ENCODE data around the gene NLRP1. TPM values are rescaled to one million over a fixed set of nuclear protein-coding genes. Genes with fewer than 3 reads are reported as not detected.

The NLRP1 gene
- total and polyA plus RNA-seq, 2 donors (not counting 3 experiments of a cell fraction or from before 2014, with no cell fraction given), result 43.8 to 53.9 TPM

DNA sequence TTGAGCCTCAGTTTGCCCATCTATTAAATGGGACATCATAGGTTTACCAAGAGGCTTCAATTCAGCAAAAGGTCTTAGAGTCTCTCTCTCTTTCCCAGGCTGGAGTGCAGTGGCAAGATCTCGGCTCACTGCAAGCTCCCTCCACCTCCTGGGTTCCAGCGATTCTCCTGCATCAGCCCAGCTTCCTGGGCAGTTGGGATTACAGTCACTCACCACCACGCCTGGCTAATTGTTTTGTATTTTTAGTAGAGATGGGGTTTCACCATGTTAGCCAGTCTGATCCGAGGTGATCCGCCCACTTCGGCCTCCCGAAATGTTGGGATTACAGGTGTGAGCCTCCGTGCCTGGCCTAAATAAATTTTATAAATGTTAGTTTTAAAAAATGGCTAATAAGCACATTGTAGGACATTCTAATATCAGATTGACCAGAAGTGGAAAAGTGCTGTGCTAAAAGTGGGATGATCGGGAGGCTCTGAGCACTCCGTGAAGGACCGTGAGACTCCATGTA lies 1.0 kb upstream of the NLRP1 start:
- Histone ChIP-seq H3K27me3 (ENCODE audit: control insufficient read depth in 2 of 2, insufficient read depth in 2 of 2, low read length in 2 of 2) (no peaks in the 10 kb centered on the region), H3K9me1 (replicated peaks; ENCODE audit: control insufficient read depth, extremely low read depth, insufficient read depth, low read length) (no peaks in the 10 kb centered on the region), H3K36me3 (ENCODE audit: control insufficient read depth in 2 of 2, extremely low read depth in 1 of 2, insufficient read depth in 2 of 2, low read length in 2 of 2) (peaks cover 0 to 8% of the 10 kb centered on the region in 2 experiments), H3K9me3 (replicated peaks; ENCODE audit: control insufficient read depth, insufficient read depth, low read length) (no peaks in the 10 kb centered on the region), H3K9ac (replicated peaks; ENCODE audit: extremely low read depth, insufficient read depth, low read length) (no peak overlapping the region), H3K27ac (ENCODE audit: insufficient read depth, low read depth, low read length) (peak overlapping the region; percentile 91), H3K4me1 (ENCODE audit: control insufficient read depth, extremely low read depth, insufficient read depth, low read length) (peaks cover 26% of the 10 kb centered on the region), H3K4me2 (ENCODE audit: insufficient read depth, low read length) (no peak overlapping the region), H3K4me3 (replicated peaks in 1 of 3; ENCODE audit: insufficient read depth in 1 of 3, low read depth in 1 of 3, low read length in 3 of 3) (no peak overlapping the region), H4K20me1 (replicated peaks; ENCODE audit: control insufficient read depth, extremely low read depth, insufficient read depth, low read length) (no peaks in the 10 kb centered on the region), H2AFZ (ENCODE audit: low read depth, low read length) (no peak overlapping the region), H3K79me2 (ENCODE audit: control insufficient read depth, insufficient read depth, low read length) (peaks cover 23% of the 10 kb centered on the region)
- TF ChIP-seq, protein P1, sequence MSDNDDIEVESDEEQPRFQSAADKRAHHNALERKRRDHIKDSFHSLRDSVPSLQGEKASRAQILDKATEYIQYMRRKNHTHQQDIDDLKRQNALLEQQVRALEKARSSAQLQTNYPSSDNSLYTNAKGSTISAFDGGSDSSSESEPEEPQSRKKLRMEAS (IDR thresholded peaks at IDR 0.05; ENCODE audit: insufficient read depth, insufficient read length), result no peak
- TF ChIP-seq GATA2 (IDR thresholded peaks at IDR 0.05; ENCODE audit: insufficient read depth, insufficient read length, low read depth, low read length) (no peak), JUN (IDR thresholded peaks at IDR 0.05; ENCODE audit: borderline replicate concordance, insufficient read depth, insufficient read length, low read depth) (no peak), MYC (IDR thresholded peaks at IDR 0.05; ENCODE audit: low read depth, low read length) (no peak), POLR2A (IDR thresholded peaks at IDR 0.05; ENCODE audit: low read depth, low read length) (no peak), POLR2AphosphoS5 (IDR thresholded peaks at IDR 0.05; ENCODE audit: insufficient read depth, low read depth, low read length) (no peak), EZH2 (IDR thresholded peaks at IDR 0.05; ENCODE audit: borderline replicate concordance, low read depth, low read length, severe bottlenecking) (no peak), FOS (IDR thresholded peaks at IDR 0.05; ENCODE audit: borderline replicate concordance, insufficient read depth, low read length) (no peak)
- TF ChIP-seq, protein P2, sequence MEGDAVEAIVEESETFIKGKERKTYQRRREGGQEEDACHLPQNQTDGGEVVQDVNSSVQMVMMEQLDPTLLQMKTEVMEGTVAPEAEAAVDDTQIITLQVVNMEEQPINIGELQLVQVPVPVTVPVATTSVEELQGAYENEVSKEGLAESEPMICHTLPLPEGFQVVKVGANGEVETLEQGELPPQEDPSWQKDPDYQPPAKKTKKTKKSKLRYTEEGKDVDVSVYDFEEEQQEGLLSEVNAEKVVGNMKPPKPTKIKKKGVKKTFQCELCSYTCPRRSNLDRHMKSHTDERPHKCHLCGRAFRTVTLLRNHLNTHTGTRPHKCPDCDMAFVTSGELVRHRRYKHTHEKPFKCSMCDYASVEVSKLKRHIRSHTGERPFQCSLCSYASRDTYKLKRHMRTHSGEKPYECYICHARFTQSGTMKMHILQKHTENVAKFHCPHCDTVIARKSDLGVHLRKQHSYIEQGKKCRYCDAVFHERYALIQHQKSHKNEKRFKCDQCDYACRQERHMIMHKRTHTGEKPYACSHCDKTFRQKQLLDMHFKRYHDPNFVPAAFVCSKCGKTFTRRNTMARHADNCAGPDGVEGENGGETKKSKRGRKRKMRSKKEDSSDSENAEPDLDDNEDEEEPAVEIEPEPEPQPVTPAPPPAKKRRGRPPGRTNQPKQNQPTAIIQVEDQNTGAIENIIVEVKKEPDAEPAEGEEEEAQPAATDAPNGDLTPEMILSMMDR (IDR thresholded peaks at IDR 0.05; ENCODE audit: extremely low read depth in 1 of 2, insufficient read depth in 1 of 2, low read depth in 1 of 2, low read length in 2 of 2), result no peak
- no peak for FAIRE-seq
- dilution Hi-C loops (cut with MboI; ENCODE audit: extremely low pct_ligation_motif_present, low sequenced_read_pairs), result no loop called here
- ChIA-PET CTCF (interaction anchor here (1.2 to 2.5 kb wide), 4 partner anchors 122 to 851 kb away, joined by 4 to 10 read pairs (median 4); no protein-coding TSS in a partner anchor), POLR2A (interaction anchor here (1.5 kb wide), 1 partner anchor 100 kb away, joined by 3 read pairs; the partner anchor contains the start of gene DERL2)
- DNase-seq (ENCODE audit: low read depth, low spot score), result no peak
- intact Hi-C loops (cut with micrococcal nuclease), result loop anchor here (5.0 to 10.0 kb wide), 4 partner anchors 82 to 1059 kb away; partner anchors contain the start of genes KIAA0753, TXNDC17 and WSCD1
- BruUV-seq (replicated peaks), result no TSS peak

Data from endothelial cell of umbilical vein (primary cell).